ENCODE measurements around the gene ATP5ME. TPM values are rescaled to one million over a fixed set of nuclear protein-coding genes. Genes with fewer than 3 reads are reported as not detected.

The ATP5ME gene
- total RNA-seq, 2 experiments from 2014 or later = 109 to 126 TPM

GRCh38 chr4:660401-660800, 13.7 kb downstream of the ATP5ME start:
- peaks cover 22% of the 10 kb centered on the region for H3K4me1 ChIP-seq (ENCODE audit: insufficient read depth, low read length)
- peak overlapping the region; percentile 50 for H3K4me3 Mint-ChIP-seq
- POLR2A ChIA-PET = no interaction called here
- no peak overlapping the region for H3K27ac ChIP-seq (ENCODE audit: low read depth in 1 of 2, low read length in 2 of 2)
- H3K9me3 ChIP-seq (ENCODE audit: control insufficient read depth in 1 of 2, insufficient read depth in 1 of 2, low read length in 2 of 2) = no peaks in the 10 kb centered on the region
- TF ChIP-seq CTCF (IDR thresholded peaks at IDR 0.05) = no peak
- no peaks in the 10 kb centered on the region for H3K27me3 ChIP-seq (ENCODE audit: control insufficient read depth in 1 of 2, insufficient read depth in 2 of 2, low read length in 2 of 2)
- ATAC-seq (ENCODE audit: poor library complexity) (no peak), DNase-seq (no peak)
- peaks cover 5% of the 10 kb centered on the region for H3K36me3 Mint-ChIP-seq (ENCODE audit: low read depth)
- no peaks in the 10 kb centered on the region for H3K36me3 ChIP-seq (ENCODE audit: insufficient read depth, low read length)
- H3K4me1 Mint-ChIP-seq (ENCODE audit: low read depth) = peaks cover 10% of the 10 kb centered on the region
- H3K27ac Mint-ChIP-seq = peak overlapping the region; percentile 28
- CTCF ChIA-PET = no interaction called here
- no peaks in the 10 kb centered on the region for H3K9me3 Mint-ChIP-seq
- H3K4me3 ChIP-seq (ENCODE audit: low read length) = no peak overlapping the region
- intact Hi-C loops (cut with DNase I, micrococcal nuclease) = loop anchor here (5.0 kb wide), 3 partner anchors 122 to 323 kb away; partner anchors contain the start of genes PIGG (in 1 of the 2), ZNF141 (in 1 of the 2) and ZNF721 (in 1 of the 2)
- H3K27me3 Mint-ChIP-seq = no peaks in the 10 kb centered on the region

- no peak overlapping the region for H3K27ac ChIP-seq (ENCODE audit: low read depth in 1 of 2, low read length in 2 of 2)
- H3K27me3 Mint-ChIP-seq = no peaks in the 10 kb centered on the region
- no peak for TF ChIP-seq CTCF (IDR thresholded peaks at IDR 0.05)
- DNase-seq (peak in 1 of 14 experiments; percentile 2), ATAC-seq (ENCODE audit: poor library complexity) (no peak)
- no peak overlapping the region for H3K4me3 ChIP-seq (ENCODE audit: low read length)
- no peaks in the 10 kb centered on the region for H3K36me3 ChIP-seq (ENCODE audit: insufficient read depth, low read length)
- peak overlapping the region; percentile 50 for H3K4me3 Mint-ChIP-seq
- intact Hi-C loops (cut with DNase I, micrococcal nuclease) = loop anchor here (5.0 kb wide), 3 partner anchors 122 to 323 kb away; partner anchors contain the start of genes PIGG (in 1 of the 2), ZNF141 (in 1 of the 2) and ZNF721 (in 1 of the 2)
- peaks cover 5% of the 10 kb centered on the region for H3K36me3 Mint-ChIP-seq (ENCODE audit: low read depth)
- H3K27me3 ChIP-seq (ENCODE audit: control insufficient read depth in 1 of 2, insufficient read depth in 2 of 2, low read length in 2 of 2) = no peaks in the 10 kb centered on the region
- peaks cover 9% of the 10 kb centered on the region for H3K4me1 Mint-ChIP-seq (ENCODE audit: low read depth)
- peaks cover 18% of the 10 kb centered on the region for H3K4me1 ChIP-seq (ENCODE audit: insufficient read depth, low read length)
- H3K27ac Mint-ChIP-seq = no peak overlapping the region
- no peaks in the 10 kb centered on the region for H3K9me3 Mint-ChIP-seq
- ChIA-PET CTCF (no interaction called here), POLR2A (no interaction called here)
- H3K9me3 ChIP-seq (ENCODE audit: control insufficient read depth in 1 of 2, insufficient read depth in 1 of 2, low read length in 2 of 2) = no peaks in the 10 kb centered on the region
Observed at GRCh38 chr4:659851-660250, 14.2 kb downstream of the ATP5ME start.

GRCh38 chr4:658681-659667, 15.1 kb downstream of the ATP5ME start:
- TF ChIP-seq CTCF (IDR thresholded peaks at IDR 0.05) = no peak
- ChIA-PET CTCF (no interaction called here), POLR2A (no interaction called here)
- peaks cover 9% of the 10 kb centered on the region for H3K4me1 ChIP-seq (ENCODE audit: insufficient read depth, low read length)
- intact Hi-C loops (cut with DNase I, micrococcal nuclease) = no loop called here
- Mint-ChIP-seq H3K9me3 (no peaks in the 10 kb centered on the region), H3K4me3 (peak overlapping the region; percentile 34), H3K4me1 (ENCODE audit: low read depth) (peaks cover under 1% of the 10 kb centered on the region), H3K27ac (no peak overlapping the region), H3K27me3 (no peaks in the 10 kb centered on the region), H3K36me3 (ENCODE audit: low read depth) (peaks cover 5% of the 10 kb centered on the region)
- no peak overlapping the region for H3K27ac ChIP-seq (ENCODE audit: low read depth in 1 of 2, low read length in 2 of 2)
- no peaks in the 10 kb centered on the region for H3K27me3 ChIP-seq (ENCODE audit: control insufficient read depth in 1 of 2, insufficient read depth in 2 of 2, low read length in 2 of 2)
- H3K4me3 ChIP-seq (ENCODE audit: low read length) = no peak overlapping the region
- no peak for ATAC-seq (ENCODE audit: poor library complexity)
- no peaks in the 10 kb centered on the region for H3K9me3 ChIP-seq (ENCODE audit: control insufficient read depth in 1 of 2, insufficient read depth in 1 of 2, low read length in 2 of 2)
- no peaks in the 10 kb centered on the region for H3K36me3 ChIP-seq (ENCODE audit: insufficient read depth, low read length)
- no peak for DNase-seq
